Daoy (cell line): Measurements from ENCODE around the gene TEX26. TPM values are rescaled to one million over a fixed set of nuclear protein-coding genes. Genes with fewer than 3 reads are reported as not detected.
A peak's percentile ranks its signal among the peaks of the same experiment; 100 is the strongest.

Source experiments
- DNase-seq: peaks from one replicate; pipeline ENCODE4 v3.0.0-alpha.2; 2015; ENCODE audit warnings: low read depth
- total RNA-seq: library from RNA; depleted of rRNA; stranded (reverse); fragments of >200 nt; shearing (Covaris generic); gene quantifications from 2 replicates; pipeline ENCODE4 v1.2.3, GENCODE V29; 2014; rRNA removed

The TEX26 gene
- total RNA-seq: not detected in 2 replicates

DNA sequence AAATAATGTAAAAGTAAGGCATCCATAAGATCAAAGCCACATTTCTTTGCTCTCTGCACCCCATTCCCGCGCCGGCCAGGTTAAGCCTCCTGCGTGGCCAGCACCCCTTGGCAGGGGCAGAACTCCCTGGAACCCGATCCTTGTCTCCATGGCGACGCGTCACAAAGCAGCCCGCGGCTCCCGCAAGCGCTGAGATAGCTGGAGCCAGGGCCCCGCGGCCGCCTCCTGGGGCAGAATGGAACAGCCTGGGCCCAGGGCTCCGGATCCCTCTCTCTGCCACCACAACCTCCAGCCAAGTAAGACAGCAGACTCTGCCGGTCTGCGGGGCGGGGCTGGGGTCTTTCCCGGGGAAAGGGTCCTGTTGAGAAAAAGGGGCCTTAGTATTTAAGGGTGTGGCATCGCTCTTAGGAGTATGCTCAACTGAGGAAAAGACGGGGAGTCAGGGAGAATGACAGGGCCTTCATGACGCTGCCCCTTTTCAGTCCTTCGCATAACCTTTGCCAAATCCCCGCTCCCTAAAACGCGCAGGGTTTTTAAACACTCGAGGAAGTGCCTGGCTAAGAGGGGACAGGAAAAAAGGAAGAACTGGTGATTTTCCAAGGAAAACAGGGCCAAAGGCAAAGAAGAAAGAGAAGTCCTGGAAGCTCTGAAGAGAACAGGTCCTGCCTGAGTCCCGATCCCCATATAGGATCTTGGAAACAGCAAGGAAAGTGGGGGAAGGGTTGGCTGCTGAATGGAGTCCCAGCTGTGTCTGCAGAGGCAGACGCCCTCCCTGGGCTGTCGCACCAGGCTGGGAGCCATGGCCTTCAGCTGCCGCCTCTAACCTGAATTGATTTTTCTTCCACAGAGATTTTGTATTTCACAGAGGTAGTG, at the start of gene TEX26:
TEX26 (plus strand) TSS at position 176 of the 873 bp plus-strand sequence; CDS start at position 236, 60 bp downstream.
- DNase-seq: no peak

DNA sequence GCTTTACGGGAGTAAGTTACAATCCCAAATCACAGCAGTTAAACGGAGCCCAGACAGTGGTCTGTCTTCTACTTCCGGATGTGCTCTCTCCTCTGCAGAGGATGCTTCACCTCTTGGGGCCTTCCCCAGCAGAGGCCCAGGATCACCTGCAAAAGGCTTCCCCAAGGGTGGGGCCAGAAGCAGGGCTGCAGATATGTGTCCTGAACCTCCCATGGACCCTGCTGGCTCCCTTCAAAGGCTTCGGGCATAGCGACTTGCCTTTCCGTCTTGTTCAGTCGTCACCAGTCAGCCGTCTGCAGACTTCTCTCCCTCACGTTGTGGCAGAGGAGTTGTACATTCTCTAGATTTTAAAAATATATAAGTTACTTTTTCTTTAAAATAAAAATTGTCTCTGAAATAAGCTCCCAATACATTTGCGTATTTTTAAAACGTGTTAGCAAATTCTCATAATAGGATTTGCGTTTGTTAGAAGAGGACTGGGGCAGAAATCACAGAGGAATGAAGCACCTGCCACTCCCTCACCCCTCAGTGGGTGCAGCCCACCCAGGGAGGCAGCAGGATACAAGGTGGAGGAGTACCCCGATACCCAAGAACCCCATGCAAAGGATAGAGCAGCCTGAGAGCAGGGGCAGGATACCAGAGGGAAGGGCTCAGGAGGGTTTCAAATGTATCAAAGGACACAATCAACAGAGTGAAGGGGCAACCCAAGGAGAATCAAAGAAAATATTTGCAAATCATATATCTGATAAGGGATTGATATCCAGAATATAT, 49.3 kb upstream of the TEX26 start:
- no peak for DNase-seq

DNA sequence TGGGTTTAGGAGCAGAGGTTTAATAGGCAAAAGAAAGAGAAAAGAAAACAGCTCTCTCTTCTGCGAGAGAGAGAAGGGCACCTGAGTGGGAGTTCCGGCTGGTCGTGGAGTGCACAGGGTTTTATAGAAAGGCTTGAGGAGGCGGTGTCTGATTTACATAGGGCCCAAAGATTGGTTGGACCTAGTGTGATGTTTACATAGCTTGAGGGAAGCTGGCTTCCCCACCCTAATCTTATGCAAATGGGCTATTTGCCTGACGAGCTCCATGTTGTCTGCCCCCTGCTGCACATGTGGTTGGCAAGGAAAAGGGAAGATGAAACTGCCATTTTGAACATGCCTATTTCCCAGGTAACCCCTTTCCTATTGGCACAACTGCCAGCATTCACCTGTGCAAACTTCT, 47.9 kb upstream of the TEX26 start:
- no peak for DNase-seq

DNA sequence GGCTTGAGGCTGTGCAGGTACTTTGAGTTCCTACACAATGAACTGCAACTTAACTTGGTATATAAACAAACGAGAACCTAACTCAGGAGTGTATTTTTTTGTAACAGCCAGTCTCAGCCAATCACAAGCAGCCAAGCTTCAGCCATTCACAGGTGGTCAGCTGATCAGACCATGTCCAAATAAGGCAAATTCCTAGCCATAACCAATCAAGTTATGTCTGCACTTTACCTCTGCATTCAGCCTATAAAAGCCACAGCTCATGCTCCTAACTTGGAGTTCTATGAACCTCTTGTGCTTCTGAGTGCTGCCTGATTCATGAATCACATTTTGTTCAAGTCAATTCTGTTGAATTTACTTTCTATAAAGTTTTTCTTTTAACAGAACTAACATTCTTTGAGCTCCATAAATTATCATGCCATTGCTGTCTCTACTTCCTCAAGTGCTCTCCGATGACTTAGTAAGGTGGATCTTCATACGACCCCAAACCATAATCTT, 43.2 kb upstream of the TEX26 start:
- DNase-seq: no peak

DNA sequence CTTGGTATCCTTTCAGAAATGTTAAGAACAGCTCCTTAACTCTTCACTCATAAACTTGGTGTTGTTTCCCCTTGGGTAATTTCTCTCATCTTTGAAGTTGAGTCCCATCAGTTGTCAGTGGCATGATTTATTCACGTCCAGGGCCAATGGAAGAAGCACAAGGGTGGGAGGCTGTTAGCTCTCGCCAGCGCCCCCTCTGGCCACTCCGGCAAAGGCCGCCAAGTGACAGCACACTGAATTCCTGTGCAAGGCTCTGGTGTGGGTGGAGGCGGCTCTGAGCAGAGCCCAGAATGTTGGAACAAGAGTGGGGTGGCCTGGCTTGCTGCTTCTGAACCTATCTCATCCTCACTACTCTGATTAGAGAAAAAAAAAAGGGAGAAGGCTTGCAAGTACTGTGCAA, 39.5 kb upstream of the TEX26 start:
- DNase-seq: peak; percentile 50

DNA sequence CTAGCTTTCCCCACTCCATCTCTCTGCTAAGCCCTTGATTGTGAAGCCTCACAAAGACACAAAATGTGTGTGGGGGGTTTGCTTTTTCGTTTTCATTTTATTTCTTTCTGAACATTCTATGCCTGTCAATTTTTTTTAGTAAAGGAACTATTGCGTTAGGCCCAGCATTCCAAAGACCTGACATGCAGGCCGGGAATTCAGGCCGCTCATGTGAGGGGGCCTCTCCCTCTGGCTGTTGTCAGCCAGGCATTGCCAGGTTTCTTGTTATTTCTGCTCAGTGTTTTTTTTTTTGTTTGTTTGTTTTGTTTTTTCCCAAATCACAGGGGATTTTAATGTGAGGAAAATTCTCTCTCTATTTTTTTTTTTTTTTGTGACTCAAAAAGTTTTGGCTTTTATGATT, 36.7 kb upstream of the TEX26 start:
- DNase-seq: peak; percentile 28

DNA sequence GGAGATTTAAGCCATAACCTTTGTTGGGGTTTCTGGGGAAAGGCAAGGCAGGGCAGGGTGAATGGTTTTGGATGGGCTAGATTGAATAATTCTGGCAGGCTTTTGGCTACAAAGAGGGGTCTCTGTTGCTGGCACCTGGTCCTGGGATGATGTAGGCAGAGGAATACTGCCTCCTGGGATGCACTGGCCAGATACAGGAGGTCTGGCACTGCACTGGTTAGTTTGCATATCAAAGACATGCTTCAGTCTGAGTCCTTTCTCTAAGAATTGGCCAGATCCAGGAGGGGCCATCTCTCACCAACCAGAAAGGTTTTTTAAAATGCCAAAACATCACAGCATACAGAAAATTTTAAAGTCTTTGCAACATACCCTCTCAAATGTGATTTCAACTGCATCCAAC, 34.4 kb upstream of the TEX26 start:
- DNase-seq: no peak

DNA sequence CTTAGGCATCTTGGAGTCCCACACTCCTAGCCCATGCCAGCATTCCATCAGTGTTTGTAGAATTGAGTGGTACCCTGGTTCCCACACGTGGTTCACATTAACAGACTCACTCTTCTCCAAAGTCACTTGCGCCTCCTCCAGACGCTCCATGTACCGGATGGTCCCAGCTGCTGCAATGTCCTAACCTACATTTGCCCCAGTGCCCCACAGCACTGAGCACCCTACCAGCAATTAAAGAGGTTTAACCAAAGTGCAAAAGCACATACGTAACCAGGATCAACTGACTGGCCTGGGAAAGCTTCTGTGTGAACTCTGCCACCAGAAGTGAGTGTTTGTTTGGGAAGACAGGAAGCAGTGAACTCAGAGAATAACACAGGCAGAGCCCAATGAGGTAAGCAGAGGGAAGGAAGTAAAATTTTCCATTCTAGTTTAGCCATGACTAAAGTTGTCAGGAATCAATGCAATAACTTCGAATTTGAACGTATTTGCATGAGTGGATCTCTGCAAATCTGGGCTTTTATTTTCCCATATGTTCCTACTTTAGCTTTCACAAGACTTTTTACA, 33.7 kb upstream of the TEX26 start:
- peak; percentile 74 for DNase-seq

DNA sequence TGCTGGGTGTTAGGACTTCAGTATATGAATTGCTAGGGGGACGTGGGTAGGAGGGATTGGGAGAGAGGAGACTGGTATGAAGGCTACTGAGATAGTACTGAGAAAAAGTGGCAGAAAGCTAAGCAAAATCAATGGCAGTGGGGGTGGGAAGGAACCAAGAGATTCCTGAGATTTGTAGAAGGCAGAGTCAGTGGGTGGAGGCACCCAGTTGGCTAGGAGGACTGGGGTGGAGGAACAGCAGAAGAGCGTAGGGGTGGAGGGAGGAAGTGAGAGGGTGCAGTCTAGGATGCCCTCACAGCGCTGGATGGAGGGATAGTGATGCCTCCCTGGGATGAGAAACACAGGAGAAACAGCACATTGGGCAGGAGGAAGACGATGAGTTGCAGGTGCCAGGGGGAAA, 32.0 kb upstream of the TEX26 start:
- DNase-seq: no peak

DNA sequence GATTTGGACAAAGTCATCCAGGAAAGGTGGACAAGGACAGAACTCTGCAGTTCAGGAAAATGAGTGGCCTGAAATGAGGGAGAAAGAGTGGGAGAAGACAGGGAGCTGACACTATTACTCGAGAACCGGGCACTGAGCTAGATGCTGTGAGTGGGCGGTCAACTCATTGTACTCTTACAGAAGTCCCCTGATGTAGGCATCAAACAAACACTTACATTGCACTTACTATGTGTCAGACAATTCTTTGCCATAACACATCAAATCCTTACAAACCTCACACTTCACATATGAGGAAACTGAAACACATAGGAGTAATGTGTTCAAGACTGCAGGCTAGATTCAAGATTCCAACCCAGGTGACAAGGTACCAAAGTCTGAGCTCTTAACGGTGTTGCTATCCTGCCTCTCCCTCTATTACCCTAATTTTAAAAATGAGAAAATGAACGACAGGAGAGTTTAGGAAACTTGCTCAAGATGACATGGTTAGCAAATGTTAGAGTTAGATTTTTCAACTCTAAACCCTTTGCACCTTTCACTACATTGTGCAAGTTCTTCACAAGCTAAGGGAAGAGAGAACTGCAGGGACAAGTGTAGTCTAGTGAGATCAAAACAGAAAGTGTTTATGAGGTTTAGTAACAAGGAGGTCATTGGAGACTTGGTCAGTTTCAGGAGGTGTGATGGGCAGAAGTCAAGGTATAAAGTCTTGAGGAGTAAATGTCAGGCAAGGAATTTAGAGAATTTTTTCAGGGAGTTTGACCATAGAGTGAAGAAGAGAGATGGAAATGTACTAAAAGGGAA, 31.3 kb upstream of the TEX26 start:
- no peak for DNase-seq

DNA sequence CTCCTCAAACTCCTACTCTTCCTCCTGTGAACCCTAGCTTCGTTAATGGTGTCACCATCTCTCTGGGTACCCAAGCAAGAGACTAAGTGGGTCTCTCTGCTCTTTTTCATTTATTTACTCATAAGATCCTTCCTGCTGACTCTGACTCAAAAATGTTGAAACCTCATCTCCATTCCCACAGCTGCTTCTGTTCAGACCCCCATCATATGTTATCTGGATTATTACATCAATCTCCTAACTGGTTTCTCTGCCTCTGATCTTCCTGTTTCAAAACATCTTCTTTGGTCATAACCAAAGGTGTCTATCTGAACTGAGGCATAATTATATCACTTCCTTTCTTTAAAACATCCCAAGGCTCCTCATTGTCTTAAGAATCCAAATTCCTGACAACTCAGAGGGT, 28.4 kb upstream of the TEX26 start:
- DNase-seq: no peak

DNA sequence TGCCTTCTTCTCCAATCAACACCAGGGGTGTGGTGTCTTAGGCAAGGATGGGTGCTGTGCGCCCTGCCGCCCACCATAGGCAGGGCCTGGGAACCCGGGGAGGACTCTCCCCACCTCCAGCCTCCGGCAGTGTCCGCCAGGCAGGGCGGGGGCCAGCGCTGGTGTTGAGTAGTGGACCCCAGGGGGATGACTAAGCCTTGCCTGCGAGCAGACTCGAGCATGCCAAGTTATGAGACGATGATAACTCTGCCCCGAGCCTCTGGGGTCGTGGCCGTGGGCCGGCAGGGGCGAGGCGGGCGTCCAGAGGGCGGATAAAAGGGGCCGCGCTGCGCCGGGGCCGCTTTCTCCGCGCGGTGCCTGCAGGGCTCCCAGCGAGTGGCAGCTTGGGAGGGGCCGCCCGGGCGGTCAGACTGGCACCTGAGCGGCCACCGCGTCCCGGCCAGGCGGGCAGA, 26.5 kb upstream of the TEX26 start, which contains the start of gene MEDAG:
MEDAG (plus strand) TSS at position 340 of the 452 bp plus-strand sequence. CDS start 245 bp downstream, outside the sequence.
- DNase-seq: peak; percentile 51

DNA sequence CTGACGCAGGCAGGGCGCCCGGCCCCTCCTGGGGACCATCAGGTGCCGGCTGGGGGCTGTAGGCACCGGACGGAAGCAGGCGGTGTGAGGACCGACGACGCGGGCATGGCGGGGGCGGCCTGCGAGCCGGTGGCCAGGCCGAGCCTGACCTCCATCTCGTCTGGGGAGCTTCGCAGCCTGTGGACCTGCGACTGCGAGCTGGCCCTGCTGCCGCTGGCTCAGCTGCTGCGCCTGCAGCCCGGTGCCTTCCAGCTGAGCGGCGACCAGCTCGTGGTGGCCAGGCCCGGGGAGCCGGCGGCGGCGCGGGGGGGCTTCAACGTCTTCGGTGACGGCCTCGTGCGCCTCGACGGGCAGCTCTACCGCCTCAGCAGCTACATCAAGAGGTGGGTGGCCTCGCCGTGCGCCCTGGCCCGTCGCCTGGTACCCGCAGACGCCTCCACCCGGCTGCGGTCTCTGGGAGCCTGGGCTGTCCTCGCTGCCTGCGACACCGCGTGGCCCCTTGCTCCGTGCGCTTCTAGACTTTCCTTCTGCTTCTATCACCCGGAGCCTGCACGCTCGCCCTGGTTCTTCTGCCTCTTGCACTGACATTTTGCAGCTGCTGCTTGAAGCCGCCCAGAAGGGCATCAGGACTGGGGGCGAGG, 25.9 kb upstream of the TEX26 start:
- DNase-seq: peak; percentile 5

DNA sequence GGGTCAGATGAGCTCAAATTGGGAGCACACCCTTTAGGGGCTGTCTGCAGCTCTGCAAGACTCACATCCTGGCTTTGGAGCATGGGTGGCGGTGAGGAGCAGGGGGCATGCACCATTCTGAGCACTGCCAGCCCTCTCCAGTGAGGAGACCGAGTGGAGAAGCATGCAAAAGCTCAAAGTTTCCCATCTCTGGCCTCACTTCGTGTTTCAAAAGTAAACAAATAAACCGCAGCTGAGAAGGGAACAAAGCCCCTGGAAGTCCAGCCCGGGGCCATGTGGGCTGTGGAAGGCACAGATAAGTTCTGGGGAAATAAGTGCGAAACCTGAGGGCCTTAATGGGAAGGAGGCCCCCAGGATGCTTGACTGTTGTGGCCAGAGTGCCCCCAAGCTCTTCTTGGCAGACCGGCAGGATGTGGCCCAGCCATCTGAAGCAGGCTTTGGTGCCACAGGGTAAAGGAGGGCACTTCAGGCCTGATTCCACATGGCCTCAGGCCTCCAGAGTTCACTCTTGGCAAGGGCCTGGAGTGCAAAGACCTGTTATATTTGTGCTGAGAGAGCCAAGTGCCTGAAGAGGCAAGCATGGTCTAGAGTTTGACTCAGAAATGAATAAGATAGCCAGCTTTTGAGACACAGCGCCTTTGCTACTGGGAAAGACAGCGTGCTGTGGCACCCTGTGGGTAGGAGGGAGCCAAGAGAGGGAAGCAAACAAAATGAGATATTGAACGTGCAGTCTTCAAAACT, 25.2 kb upstream of the TEX26 start:
- peak; percentile 35 for DNase-seq

DNA sequence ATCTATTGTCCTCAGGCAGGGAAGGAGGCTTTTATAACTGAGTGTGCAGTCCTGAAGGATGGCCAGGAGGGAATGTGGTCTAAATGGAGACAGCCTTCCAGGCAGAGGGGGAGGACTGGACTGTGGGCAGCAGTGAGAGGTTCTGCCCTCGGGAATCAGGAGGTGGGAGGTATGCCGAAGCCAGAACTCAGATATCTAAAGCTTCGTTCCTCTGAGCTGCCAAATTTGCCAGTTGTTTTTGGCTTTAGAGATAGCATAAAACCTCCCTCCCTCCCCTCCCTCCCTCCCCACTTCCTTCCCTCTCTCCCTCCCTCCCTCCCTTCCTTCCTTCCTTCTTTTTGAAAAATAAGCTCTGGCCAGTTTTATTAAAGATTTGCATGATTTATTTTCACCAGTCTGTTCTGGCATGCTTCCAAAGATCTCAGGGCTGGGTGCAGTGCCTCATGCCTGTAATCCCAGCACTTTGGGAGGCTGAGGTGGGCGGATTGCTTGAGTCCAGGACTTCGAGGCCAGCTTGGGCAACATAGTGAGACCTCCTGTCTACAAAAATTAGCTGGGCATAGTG, 24.0 kb upstream of the TEX26 start:
- DNase-seq: peak; percentile 11

DNA sequence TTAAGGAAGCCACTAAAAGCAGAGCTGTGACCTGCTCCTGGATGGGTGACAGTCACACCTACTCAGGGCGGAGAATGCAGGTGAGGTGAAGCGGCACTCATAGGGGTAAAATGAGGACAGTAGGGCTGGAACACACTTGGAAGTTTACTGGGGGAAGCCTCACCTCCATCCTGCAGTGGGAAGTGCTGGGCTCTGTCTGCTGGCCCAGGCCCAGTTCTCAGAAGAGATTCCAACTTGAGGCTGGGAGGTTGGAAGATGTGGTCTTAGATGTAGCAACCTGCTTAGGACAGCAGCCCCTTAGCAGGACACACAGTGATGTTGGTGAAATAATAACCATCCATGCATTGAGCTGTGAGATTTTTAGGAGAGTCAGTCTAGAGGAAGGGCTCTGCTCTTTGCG, 21.8 kb upstream of the TEX26 start:
- no peak for DNase-seq

DNA sequence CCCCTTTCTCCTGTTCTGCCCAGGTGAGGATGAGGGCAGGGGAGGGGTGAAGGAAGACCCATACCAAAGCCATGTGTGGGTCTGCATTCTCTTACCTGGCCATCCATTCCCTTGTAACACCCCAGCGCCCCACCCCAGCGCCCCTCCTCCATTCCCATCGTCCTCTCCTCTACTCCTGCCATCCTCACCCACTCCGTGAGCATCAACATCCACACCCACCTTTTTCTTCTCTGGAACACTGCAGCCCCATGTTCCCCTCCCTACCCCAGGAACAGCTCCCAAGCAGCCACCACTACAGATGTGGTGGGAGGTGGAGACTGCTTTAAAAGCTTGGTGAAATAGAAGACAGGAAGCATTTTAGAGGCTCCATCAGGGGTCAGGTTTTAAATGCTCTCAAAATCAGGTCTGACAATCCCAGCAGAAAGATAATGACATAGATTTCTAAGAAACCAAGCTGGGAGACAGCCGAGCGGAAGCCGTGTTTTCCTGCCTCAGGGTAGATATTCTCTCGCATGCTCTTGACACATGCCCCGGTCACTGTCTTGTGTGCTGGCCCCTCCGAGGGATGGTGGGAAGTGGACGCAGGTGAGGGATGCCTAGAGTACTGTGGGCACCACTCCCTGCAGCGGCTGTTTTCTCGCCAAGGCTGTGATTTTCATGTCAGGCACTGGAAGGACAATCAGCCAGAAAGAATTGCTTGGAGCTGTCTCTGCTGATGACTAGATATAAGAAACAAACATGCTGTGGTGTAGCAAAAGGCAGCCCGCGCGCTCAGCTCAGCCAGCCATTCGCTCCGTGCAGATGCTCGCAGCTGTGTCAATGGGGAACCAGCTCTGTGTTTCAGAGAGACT, 16.5 kb upstream of the TEX26 start:
- DNase-seq: no peak

DNA sequence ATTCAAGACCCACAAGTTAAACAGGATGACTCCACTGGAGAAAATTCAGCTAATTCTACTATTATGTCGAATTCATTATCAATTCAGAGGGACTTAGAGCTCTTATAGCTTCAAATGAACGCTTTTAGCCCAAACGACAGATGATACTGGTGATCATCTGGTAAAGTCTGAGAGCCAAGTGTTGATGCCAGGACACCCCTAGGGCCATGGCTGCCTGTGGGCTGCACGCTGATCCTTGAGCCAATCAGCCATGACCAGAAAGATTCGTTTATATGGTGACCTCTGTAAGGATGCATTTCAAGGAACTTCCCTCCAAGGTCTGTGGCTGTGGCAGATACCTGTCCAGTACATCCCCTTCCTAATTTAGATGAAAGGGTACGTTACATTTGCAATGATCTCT, 15.5 kb upstream of the TEX26 start:
- DNase-seq: no peak
